Left ventricle myocardium inferior (tissue), 1 donor: ENCODE results near the gene LCOR. TPM values are rescaled to one million over a fixed set of nuclear protein-coding genes. Genes with fewer than 3 reads are reported as not detected.

Experiments used
- DNase-seq: peaks from one replicate; pipeline ENCODE4 v3.0.0-alpha.2; 2020
- H3K27ac ChIP-seq: fragments of 200-600 bp; replicated peaks from 2 replicates; pipeline ENCODE4 v1.8.0; 2021
- H3K27me3 ChIP-seq: fragments of 200-600 bp; 2 replicates; pipeline ENCODE4 v1.8.0; 2021; ENCODE audit warnings: low read depth
- H3K36me3 ChIP-seq: fragments of 200-600 bp; 2 replicates; pipeline ENCODE4 v1.8.0; 2021
- H3K4me1 ChIP-seq: fragments of 200-600 bp; 2 replicates; pipeline ENCODE4 v1.8.0; 2021
- H3K4me3 ChIP-seq: fragments of 200-600 bp; 2 replicates; pipeline ENCODE4 v1.8.0; 2021; ENCODE audit warnings: mild to moderate bottlenecking, moderate library complexity
- H3K9me3 ChIP-seq: fragments of 200-600 bp; replicated peaks from 2 replicates; pipeline ENCODE4 v1.8.0; 2021
- intact Hi-C: fragments of 100-400 bp; cut with micrococcal nuclease; formaldehyde crosslinking; loops from one replicate; pipeline ENCODE4 v1.11.0; 2022
- total RNA-seq: library from RNA; stranded (reverse); fragmentation: NEBNext Ultra II Directional; extraction: Animal tissue kit (Norgen Biotek cat#: 25700); gene quantifications from one replicate; pipeline ENCODE4 v1.2.1, GENCODE V29; 2021
- TF ChIP-seq, protein P1 (sequence below): fragments of 200-600 bp; IDR thresholded peaks from 2 replicates; pipeline ENCODE4 v1.8.0; 2021; ENCODE audit warnings: antibody characterized with exemption, mild to moderate bottlenecking, borderline replicate concordance
- donor health status: DM: no; HTN: yes; CAD: no; lungs with severe emphysema.

Gene LCOR
- total RNA-seq, 1 donor from 2014 or later = 18.9 TPM

DNA sequence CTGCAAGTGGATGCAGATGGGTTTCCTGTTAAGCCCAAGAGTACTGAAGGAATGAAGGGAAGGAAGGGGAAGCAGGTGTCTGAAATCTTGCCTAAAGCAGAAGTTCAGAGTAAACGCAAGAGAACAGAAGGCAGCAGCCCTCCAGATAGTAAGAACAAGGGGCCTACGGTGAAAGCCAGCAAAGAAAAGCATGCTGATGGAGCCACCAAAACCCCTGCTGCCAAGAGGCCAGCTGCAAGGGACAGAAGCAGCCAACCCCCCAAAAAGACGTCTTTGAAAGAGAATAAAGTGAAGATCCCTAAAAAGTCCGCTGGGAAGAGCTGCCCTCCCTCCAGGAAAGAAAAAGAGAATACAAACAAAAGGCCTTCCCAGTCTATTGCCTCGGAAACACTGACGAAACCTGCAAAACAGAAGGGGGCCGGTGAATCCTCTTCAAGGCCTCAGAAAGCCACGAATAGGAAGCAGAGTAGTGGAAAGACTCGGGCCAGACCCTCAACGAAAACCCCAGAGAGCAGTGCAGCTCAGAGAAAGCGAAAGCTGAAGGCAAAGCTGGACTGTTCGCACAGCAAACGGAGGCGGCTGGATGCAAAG is 152.5 kb downstream of the LCOR start:
- intact Hi-C loops = no loop called here
- Histone ChIP-seq H3K4me3 (no peak overlapping the region), H3K27ac (no peak overlapping the region), H3K36me3 (peaks cover 21% of the 10 kb centered on the region), H3K9me3 (no peaks in the 10 kb centered on the region), H3K27me3 (no peaks in the 10 kb centered on the region), H3K4me1 (no peaks in the 10 kb centered on the region)
- TF ChIP-seq, protein P1, sequence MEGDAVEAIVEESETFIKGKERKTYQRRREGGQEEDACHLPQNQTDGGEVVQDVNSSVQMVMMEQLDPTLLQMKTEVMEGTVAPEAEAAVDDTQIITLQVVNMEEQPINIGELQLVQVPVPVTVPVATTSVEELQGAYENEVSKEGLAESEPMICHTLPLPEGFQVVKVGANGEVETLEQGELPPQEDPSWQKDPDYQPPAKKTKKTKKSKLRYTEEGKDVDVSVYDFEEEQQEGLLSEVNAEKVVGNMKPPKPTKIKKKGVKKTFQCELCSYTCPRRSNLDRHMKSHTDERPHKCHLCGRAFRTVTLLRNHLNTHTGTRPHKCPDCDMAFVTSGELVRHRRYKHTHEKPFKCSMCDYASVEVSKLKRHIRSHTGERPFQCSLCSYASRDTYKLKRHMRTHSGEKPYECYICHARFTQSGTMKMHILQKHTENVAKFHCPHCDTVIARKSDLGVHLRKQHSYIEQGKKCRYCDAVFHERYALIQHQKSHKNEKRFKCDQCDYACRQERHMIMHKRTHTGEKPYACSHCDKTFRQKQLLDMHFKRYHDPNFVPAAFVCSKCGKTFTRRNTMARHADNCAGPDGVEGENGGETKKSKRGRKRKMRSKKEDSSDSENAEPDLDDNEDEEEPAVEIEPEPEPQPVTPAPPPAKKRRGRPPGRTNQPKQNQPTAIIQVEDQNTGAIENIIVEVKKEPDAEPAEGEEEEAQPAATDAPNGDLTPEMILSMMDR = no peak
- no peak for DNase-seq

DNA sequence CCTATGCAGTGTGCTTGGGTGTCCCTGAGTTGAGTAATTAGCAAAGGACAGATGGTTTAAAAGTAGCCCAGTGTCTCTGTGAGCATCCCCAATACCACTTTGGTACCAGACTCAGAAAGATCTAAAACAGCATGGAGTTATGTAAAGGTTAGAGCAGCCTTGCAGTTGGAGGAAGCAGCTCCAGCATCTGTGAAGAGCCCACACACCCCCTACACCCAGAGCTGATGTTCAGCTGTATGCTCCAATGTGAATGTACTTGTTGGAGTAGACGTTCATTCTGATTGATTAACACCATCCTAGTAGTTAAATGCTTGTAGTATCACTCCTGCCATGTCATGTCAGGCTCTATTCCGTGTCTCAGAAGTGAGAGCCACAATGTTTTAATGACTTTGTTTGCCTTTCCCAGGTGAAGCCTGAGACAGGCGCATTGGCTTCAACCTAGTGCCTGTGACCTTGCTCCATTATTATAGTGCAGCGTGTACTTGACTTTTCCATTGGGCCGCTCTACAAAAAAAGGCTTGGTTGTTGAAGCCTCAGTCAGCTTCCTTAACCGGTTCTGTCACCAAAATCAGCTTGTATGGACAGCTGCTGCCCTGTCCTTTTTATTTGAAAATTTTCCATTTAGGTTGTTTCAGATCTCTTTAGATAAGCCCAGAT is 154.2 kb downstream of the LCOR start:
- Histone ChIP-seq H3K4me3 (no peak overlapping the region), H3K4me1 (no peaks in the 10 kb centered on the region), H3K9me3 (no peaks in the 10 kb centered on the region), H3K27me3 (no peaks in the 10 kb centered on the region), H3K36me3 (peaks cover 12% of the 10 kb centered on the region), H3K27ac (no peak overlapping the region)
- TF ChIP-seq, protein P1 = no peak
- intact Hi-C loops = no loop called here
- DNase-seq = no peak

DNA sequence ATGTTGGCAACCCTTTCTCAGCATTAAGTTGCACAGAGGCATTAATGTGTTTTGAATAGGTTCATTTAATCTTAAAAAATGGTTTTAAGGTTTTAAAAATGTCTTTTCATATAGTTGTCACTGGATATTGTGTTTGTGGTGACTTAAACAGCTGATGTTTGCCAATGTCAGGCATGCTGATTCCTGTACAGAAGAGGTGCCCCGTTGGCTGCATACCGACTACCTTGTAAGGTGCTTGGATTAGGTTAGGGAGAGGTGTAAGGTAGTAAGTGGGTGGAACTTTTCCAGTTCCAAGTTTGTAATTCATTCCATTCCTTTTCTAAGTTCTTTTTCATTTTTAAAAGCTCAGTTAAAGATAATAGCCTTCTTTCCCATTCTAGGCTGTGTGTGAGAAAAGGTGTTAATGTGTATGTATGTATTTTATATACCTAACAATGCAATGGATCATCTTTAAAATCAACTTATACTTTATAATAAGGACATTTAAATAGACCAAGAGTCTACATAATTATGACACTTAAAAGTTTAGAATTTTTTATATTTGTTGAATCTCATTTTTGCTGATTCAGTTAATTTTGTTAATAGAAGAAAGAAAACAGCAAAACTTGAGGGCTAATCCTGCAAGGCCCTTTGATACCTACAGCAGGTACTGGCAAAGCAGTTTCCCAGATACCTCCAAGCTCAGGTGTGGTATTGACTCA is 155.2 kb downstream of the LCOR start:
- H3K27ac ChIP-seq = no peak overlapping the region

DNA sequence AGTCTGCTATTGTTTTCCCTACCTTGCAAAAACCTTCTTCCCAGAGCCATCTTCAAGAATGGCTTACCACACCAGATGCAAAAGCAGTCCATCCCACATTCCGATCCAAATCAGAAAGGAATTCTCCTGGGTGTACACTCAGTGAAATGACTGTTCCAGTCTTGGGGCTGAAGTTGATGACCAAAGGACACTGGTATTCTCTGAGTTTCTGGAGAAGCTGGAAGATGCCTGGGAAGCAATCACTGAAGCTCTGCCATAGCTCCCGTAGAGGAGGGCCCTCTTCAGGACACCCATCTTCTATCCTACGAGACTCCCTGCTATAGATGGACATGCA is 155.7 kb downstream of the LCOR start:
- H3K4me3 ChIP-seq = no peak overlapping the region
- H3K9me3 ChIP-seq = no peaks in the 10 kb centered on the region
- no peak for DNase-seq
- intact Hi-C loops = no loop called here
- no peaks in the 10 kb centered on the region for H3K27me3 ChIP-seq
- H3K27ac ChIP-seq = no peak overlapping the region
- no peaks in the 10 kb centered on the region for H3K36me3 ChIP-seq
- H3K4me1 ChIP-seq = no peaks in the 10 kb centered on the region
- TF ChIP-seq, protein P1 = no peak

More for the DNA sequence above, 155.2 kb downstream of the LCOR start:
- DNase-seq = no peak
- Histone ChIP-seq H3K9me3 (no peaks in the 10 kb centered on the region), H3K27me3 (no peaks in the 10 kb centered on the region), H3K4me3 (no peak overlapping the region), H3K4me1 (no peaks in the 10 kb centered on the region), H3K36me3 (peaks cover 3% of the 10 kb centered on the region)
- TF ChIP-seq, protein P1 = no peak
- intact Hi-C loops = no loop called here

DNA sequence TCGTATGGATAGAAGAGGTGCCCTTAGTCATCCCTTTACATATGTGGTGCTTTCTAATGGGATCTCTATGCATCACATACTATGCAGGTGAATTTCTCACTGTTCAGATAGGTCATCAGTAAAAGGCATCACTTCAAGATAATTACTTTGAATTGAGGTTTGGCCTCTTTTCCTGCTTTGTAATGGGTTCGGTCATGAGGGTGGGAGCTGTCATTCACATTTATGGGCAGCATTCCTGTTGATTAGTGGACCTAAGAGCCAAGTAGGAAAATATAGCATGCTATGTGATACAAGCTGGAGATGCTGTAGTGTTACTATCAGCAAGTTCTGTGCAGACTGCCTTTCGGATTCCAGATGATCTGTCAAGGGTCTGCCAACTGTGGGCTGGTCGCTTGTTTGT is 156.3 kb downstream of the LCOR start:
- Histone ChIP-seq H3K9me3 (no peaks in the 10 kb centered on the region), H3K4me1 (no peaks in the 10 kb centered on the region), H3K27ac (no peak overlapping the region), H3K27me3 (no peaks in the 10 kb centered on the region), H3K4me3 (no peak overlapping the region), H3K36me3 (no peaks in the 10 kb centered on the region)
- no peak for DNase-seq
- intact Hi-C loops = no loop called here
- TF ChIP-seq, protein P1 = no peak
